Neural cell (in vitro differentiated cells): ENCODE results near the gene MARS1.

Experiments used
- EZH2 ChIP-seq: fragments of 200-600, 300-800 bp; shearing (Covaris generic), sonication (generic); IDR thresholded peaks from 2 replicates; pipeline ENCODE4 v1.6.1; 2014; ENCODE audit warnings: antibody characterized with exemption, low read length, borderline replicate concordance, mild to moderate bottlenecking; ENCODE audit not compliant: insufficient read depth, poor library complexity, severe bottlenecking
- POLR2AphosphoS5 ChIP-seq: IDR thresholded peaks from 2 replicates; pipeline ENCODE4 v1.6.1; 2012
- TAF1 ChIP-seq: IDR thresholded peaks from 2 replicates; pipeline ENCODE4 v1.6.1; 2012; ENCODE audit warnings: low read depth
- TF ChIP-seq, protein P1 (sequence below): fragments of 450-650 bp; IDR thresholded peaks from 2 replicates; pipeline ENCODE4 v1.5.1; 2014; ENCODE audit warnings: antibody characterized with exemption, mild to moderate bottlenecking, moderate library complexity; ENCODE audit not compliant: poor library complexity, severe bottlenecking

DNA sequence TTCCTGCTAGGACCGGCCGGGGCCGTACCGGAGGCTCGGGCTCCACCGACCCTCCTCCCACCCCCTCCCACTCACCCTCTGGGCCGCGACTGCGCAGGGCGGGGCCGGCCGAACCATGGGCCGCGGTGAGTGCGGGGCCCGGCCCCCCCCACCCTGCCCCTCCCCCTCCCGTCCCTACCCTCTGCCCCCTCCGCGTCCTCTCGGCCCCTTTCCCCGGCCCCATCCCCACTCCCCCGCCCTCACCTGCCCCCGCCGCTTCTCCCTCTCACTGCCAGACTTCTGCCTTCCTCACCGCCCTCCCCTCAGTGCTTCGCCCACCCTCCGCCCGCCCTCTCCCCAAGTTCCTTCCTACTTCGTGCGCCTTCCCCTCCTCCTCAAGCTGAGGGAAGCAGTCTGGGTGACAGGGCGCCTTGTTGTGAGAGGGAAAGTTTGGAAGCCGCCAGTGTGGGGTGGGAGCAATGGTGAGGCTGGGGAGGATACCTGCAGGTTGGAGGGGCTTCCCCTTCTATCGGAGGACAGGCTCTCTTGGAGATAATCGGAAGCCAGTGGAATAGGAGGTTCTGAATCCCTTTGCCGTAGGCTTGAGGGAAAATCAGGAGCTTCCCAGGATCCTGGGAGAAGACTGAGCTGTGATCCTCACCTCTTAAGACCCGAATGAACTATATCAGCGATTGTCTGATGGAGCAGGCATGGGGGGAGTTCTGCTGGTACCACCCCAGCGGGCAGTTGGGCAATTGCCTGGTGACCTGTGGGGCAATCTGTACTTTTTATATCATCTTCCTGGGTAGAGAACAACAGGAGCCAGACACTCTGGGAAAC is 35.2 kb downstream of the MARS1 start:
- no peak for TF ChIP-seq TAF1
- TF ChIP-seq, protein P1, sequence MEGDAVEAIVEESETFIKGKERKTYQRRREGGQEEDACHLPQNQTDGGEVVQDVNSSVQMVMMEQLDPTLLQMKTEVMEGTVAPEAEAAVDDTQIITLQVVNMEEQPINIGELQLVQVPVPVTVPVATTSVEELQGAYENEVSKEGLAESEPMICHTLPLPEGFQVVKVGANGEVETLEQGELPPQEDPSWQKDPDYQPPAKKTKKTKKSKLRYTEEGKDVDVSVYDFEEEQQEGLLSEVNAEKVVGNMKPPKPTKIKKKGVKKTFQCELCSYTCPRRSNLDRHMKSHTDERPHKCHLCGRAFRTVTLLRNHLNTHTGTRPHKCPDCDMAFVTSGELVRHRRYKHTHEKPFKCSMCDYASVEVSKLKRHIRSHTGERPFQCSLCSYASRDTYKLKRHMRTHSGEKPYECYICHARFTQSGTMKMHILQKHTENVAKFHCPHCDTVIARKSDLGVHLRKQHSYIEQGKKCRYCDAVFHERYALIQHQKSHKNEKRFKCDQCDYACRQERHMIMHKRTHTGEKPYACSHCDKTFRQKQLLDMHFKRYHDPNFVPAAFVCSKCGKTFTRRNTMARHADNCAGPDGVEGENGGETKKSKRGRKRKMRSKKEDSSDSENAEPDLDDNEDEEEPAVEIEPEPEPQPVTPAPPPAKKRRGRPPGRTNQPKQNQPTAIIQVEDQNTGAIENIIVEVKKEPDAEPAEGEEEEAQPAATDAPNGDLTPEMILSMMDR: no peak
- TF ChIP-seq EZH2: no peak
- no peak for TF ChIP-seq POLR2AphosphoS5
